Measurements from ENCODE around the gene EVC2. TPM values are rescaled to one million over a fixed set of nuclear protein-coding genes. Genes with fewer than 3 reads are reported as not detected.

EVC2 gene
- total and polyA plus RNA-seq, 2 of the 13 experiments (the other 11 are each of a cell fraction or from before 2014, with no cell fraction given), result not detected

DNA sequence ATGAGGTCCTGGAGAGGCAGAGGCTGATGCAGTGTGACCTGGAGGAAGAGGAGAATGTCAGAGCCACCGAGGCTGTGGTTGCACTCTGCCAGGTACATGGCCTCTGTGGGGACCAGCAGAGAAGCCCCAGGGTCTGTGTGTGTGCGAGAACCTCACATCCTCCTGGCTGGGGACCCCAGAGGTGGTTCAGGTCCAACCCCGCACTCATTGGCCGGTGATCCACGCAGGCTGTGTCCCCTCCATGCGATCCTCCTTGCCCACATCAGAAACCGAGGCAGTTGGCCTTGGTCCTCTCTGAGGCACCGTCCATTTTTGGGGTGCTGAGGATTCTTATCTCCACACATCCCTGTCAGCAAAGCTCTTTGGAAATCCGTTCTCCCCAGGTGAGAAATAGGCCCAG is 47.9 kb upstream of the EVC2 start:
- POLR2A ChIA-PET, result no interaction called here
- H3K36me3 ChIP-seq (replicated peaks in 1 of 2; ENCODE audit: control insufficient read depth in 1 of 2, insufficient read depth in 2 of 2, low read length in 2 of 2), result peaks cover 12 to 21% of the 10 kb centered on the region in 2 experiments; a peak in 3 of 5 replicates
- TF ChIP-seq FOXC1 (CRISPR knock-in tag; IDR thresholded peaks at IDR 0.05; ENCODE audit: borderline replicate concordance) (no peak), RELA (CRISPR knock-in tag; IDR thresholded peaks at IDR 0.05) (no peak), ZNF382 (CRISPR knock-in tag; IDR thresholded peaks at IDR 0.05; ENCODE audit: borderline replicate concordance) (no peak), ZNF33A (CRISPR knock-in tag; IDR thresholded peaks at IDR 0.05; ENCODE audit: borderline replicate concordance) (no peak), CHCHD3 (CRISPR knock-in tag; IDR thresholded peaks at IDR 0.05) (no peak), TAF15 (IDR thresholded peaks at IDR 0.05; ENCODE audit: low read depth, low read length, poor library complexity, severe bottlenecking) (no peak), NONO (IDR thresholded peaks at IDR 0.05) (no peak), NONO (CRISPR knock-in tag; conservative IDR thresholded peaks at IDR 0.05) (no peak), SMAD3 (CRISPR knock-in tag; IDR thresholded peaks at IDR 0.05) (no peak), NFIC (IDR thresholded peaks at IDR 0.05; ENCODE audit: low read length) (no peak), ZNF282 (IDR thresholded peaks at IDR 0.05; ENCODE audit: partially characterized antibody) (no peak), PPARG (CRISPR knock-in tag; conservative IDR thresholded peaks at IDR 0.05) (no peak), HOXA9 (CRISPR knock-in tag; IDR thresholded peaks at IDR 0.05; ENCODE audit: borderline replicate concordance) (no peak), NFKBIZ (CRISPR knock-in tag; IDR thresholded peaks at IDR 0.05) (no peak), FOXP1 (IDR thresholded peaks at IDR 0.05) (no peak), FOXP1 (CRISPR knock-in tag; IDR thresholded peaks at IDR 0.05) (no peak), ZNF530 (CRISPR knock-in tag; IDR thresholded peaks at IDR 0.05; ENCODE audit: low read depth) (no peak), PRPF4 (IDR thresholded peaks at IDR 0.05; ENCODE audit: low read depth, low read length, poor library complexity, severe bottlenecking) (no peak)
- TF ChIP-seq, protein P1, sequence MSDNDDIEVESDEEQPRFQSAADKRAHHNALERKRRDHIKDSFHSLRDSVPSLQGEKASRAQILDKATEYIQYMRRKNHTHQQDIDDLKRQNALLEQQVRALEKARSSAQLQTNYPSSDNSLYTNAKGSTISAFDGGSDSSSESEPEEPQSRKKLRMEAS (IDR thresholded peaks at IDR 0.05), result no peak
- TF ChIP-seq, protein P2, sequence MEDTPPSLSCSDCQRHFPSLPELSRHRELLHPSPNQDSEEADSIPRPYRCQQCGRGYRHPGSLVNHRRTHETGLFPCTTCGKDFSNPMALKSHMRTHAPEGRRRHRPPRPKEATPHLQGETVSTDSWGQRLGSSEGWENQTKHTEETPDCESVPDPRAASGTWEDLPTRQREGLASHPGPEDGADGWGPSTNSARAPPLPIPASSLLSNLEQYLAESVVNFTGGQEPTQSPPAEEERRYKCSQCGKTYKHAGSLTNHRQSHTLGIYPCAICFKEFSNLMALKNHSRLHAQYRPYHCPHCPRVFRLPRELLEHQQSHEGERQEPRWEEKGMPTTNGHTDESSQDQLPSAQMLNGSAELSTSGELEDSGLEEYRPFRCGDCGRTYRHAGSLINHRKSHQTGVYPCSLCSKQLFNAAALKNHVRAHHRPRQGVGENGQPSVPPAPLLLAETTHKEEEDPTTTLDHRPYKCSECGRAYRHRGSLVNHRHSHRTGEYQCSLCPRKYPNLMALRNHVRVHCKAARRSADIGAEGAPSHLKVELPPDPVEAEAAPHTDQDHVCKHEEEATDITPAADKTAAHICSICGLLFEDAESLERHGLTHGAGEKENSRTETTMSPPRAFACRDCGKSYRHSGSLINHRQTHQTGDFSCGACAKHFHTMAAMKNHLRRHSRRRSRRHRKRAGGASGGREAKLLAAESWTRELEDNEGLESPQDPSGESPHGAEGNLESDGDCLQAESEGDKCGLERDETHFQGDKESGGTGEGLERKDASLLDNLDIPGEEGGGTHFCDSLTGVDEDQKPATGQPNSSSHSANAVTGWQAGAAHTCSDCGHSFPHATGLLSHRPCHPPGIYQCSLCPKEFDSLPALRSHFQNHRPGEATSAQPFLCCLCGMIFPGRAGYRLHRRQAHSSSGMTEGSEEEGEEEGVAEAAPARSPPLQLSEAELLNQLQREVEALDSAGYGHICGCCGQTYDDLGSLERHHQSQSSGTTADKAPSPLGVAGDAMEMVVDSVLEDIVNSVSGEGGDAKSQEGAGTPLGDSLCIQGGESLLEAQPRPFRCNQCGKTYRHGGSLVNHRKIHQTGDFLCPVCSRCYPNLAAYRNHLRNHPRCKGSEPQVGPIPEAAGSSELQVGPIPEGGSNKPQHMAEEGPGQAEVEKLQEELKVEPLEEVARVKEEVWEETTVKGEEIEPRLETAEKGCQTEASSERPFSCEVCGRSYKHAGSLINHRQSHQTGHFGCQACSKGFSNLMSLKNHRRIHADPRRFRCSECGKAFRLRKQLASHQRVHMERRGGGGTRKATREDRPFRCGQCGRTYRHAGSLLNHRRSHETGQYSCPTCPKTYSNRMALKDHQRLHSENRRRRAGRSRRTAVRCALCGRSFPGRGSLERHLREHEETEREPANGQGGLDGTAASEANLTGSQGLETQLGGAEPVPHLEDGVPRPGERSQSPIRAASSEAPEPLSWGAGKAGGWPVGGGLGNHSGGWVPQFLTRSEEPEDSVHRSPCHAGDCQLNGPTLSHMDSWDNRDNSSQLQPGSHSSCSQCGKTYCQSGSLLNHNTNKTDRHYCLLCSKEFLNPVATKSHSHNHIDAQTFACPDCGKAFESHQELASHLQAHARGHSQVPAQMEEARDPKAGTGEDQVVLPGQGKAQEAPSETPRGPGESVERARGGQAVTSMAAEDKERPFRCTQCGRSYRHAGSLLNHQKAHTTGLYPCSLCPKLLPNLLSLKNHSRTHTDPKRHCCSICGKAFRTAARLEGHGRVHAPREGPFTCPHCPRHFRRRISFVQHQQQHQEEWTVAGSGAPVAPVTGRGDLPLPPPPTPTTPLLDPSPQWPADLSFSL (CRISPR knock-in tag; IDR thresholded peaks at IDR 0.05), result no peak
- TF ChIP-seq, protein P3, sequence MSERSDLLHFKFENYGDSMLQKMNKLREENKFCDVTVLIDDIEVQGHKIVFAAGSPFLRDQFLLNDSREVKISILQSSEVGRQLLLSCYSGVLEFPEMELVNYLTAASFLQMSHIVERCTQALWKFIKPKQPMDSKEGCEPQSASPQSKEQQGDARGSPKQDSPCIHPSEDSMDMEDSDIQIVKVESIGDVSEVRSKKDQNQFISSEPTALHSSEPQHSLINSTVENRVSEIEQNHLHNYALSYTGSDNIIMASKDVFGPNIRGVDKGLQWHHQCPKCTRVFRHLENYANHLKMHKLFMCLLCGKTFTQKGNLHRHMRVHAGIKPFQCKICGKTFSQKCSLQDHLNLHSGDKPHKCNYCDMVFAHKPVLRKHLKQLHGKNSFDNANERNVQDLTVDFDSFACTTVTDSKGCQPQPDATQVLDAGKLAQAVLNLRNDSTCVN (CRISPR knock-in tag; IDR thresholded peaks at IDR 0.05; ENCODE audit: borderline replicate concordance), result no peak

More for the DNA sequence above, 47.9 kb upstream of the EVC2 start:
- no peaks in the 10 kb centered on the region for H4K20me1 ChIP-seq (ENCODE audit: insufficient read depth, low read length)
- H3K4me1 ChIP-seq (ENCODE audit: insufficient read depth, low read length), result no peaks in the 10 kb centered on the region
- CTCF ChIA-PET (ENCODE audit: low intra/inter-chr PET ratio, low total read pairs), result no interaction called here
- H3K27ac ChIP-seq (ENCODE audit: extremely low read length, insufficient read depth, low read length), result no peak overlapping the region
- no peaks in the 10 kb centered on the region for H3K27me3 ChIP-seq (ENCODE audit: control insufficient read depth in 1 of 2, insufficient read depth in 2 of 2, low read length in 2 of 2)
- DNase-seq (ENCODE audit: low spot score) (no peak), ATAC-seq (no peak), FAIRE-seq (no peak)
- H3K4me3 ChIP-seq (replicated peaks in 1 of 3; ENCODE audit: insufficient read depth in 1 of 3, low read depth in 2 of 3, low read length in 3 of 3), result no peak overlapping the region
- intact Hi-C loops (cut with micrococcal nuclease; ENCODE audit: unreplicated experiment), result no loop called here
- H3K79me2 ChIP-seq (ENCODE audit: insufficient read depth, low read length), result no peaks in the 10 kb centered on the region
- in situ Hi-C loops (cut with HindIII; ENCODE audit: extremely low pct_ligation_motif_present, low pct_unique_long_range_greater_than_20kb), result no loop called here
- H3K4me2 ChIP-seq (ENCODE audit: low read depth, low read length), result no peak overlapping the region
- H3K9ac ChIP-seq (ENCODE audit: insufficient read depth, low read depth, low read length), result no peak overlapping the region
- WGBS (ENCODE audit: low lambda C conversion rate), result 98% methylated on average over 9 of the region's 9 CpGs
- BruUV-seq (replicated peaks), result no TSS peak
- no peaks in the 10 kb centered on the region for H3K9me3 ChIP-seq (ENCODE audit: low read length)
- no peak overlapping the region for H2AFZ ChIP-seq (ENCODE audit: low read length)
